ENCODE data around the gene CCL27.

Gene CCL27

GRCh38 chr9:34684145-34684544 is 21.7 kb upstream of the CCL27 start:
- DNase-seq (ENCODE audit: low spot score): no peak

- no peak for DNase-seq (ENCODE audit: low spot score)
Measured at GRCh38 chr9:34675869-34676268, 13.4 kb upstream of the CCL27 start.

GRCh38 chr9:34675048-34675714 is 12.7 kb upstream of the CCL27 start:
- peak; percentile 73 for DNase-seq (ENCODE audit: low spot score)

GRCh38 chr9:34674440-34674839 is 12.0 kb upstream of the CCL27 start:
- DNase-seq (ENCODE audit: low spot score): no peak

GRCh38 chr9:34671307-34671706 is 8.8 kb upstream of the CCL27 start:
- no peak for DNase-seq (ENCODE audit: low spot score)

- no peak for DNase-seq (ENCODE audit: low spot score)
Measured at GRCh38 chr9:34669809-34670562, 7.5 kb upstream of the CCL27 start.

- peak; percentile 98 for DNase-seq (ENCODE audit: low spot score)
Measured at GRCh38 chr9:34665381-34666250, 3.2 kb upstream of the CCL27 start.

GRCh38 chr9:34665067-34665380 is 2.6 kb upstream of the CCL27 start:
- no peak for DNase-seq (ENCODE audit: low spot score)

GRCh38 chr9:34664281-34665066 is 2.0 kb upstream of the CCL27 start:
- peak; percentile 83 for DNase-seq (ENCODE audit: low spot score)

- DNase-seq (ENCODE audit: low spot score): no peak
Measured at GRCh38 chr9:34663303-34663605, 797 bp upstream of the CCL27 start.

- no peak for DNase-seq (ENCODE audit: low spot score)
Measured at GRCh38 chr9:34659592-34660253, 2.7 kb downstream of the CCL27 start.

- DNase-seq (ENCODE audit: low spot score): no peak
Measured at GRCh38 chr9:34658461-34658860, 4.0 kb downstream of the CCL27 start.

GRCh38 chr9:34656992-34657391 is 5.5 kb downstream of the CCL27 start:
- no peak for DNase-seq (ENCODE audit: low spot score)

GRCh38 chr9:34655394-34655793 is 7.1 kb downstream of the CCL27 start:
- DNase-seq (ENCODE audit: low spot score): no peak

GRCh38 chr9:34654323-34655051 is 8.0 kb downstream of the CCL27 start:
- no peak for DNase-seq (ENCODE audit: low spot score)

- no peak for DNase-seq (ENCODE audit: low spot score)
Measured at GRCh38 chr9:34653151-34654072, 9.0 kb downstream of the CCL27 start.

GRCh38 chr9:34652602-34653000 is 9.9 kb downstream of the CCL27 start:
- no peak for DNase-seq (ENCODE audit: low spot score)

GRCh38 chr9:34651876-34652601 is 10.4 kb downstream of the CCL27 start, which contains the start of gene IL11RA:
Gene IL11RA, plus strand, starts transcription at chr9:34652185. Its CDS starts 3,033 bp downstream, at chr9:34655218.
- DNase-seq (ENCODE audit: low spot score): peak; percentile 76

- DNase-seq (ENCODE audit: low spot score): no peak
Measured at GRCh38 chr9:34651321-34651720, 11.1 kb downstream of the CCL27 start.

All from cerebellar cortex (tissue), 1 donor.